Measurements from ENCODE around the gene CCDC154.
"Not testable (repeated sequence)": the region's sequence is repeated elsewhere in the genome, so short reads cannot be mapped to it uniquely, and the experiment has no call there.

CCDC154 gene

GRCh38 chr16:1485847-1486496 lies 41.6 kb upstream of the CCDC154 start:
- no peak for TF ChIP-seq POLR2A (IDR thresholded peaks at IDR 0.05; ENCODE audit: low read depth, low read length)
- DNase-seq (ENCODE audit: insufficient read length, low spot score) (no peak), FAIRE-seq (no peak)

GRCh38 chr16:1481906-1482835 lies 37.8 kb upstream of the CCDC154 start:
- DNase-seq (ENCODE audit: insufficient read length, low spot score) (no peak), FAIRE-seq (no peak)
- no peak for TF ChIP-seq POLR2A (IDR thresholded peaks at IDR 0.05; ENCODE audit: low read depth, low read length)

GRCh38 chr16:1478937-1479336 lies 34.6 kb upstream of the CCDC154 start:
- FAIRE-seq: not testable (repeated sequence)

GRCh38 chr16:1477033-1477432 lies 32.7 kb upstream of the CCDC154 start:
- no peak for TF ChIP-seq POLR2A (IDR thresholded peaks at IDR 0.05; ENCODE audit: low read depth, low read length)
- FAIRE-seq (no peak), DNase-seq (ENCODE audit: insufficient read length, low spot score) (no peak)

More at GRCh38 chr16:1478937-1479336, 34.6 kb upstream of the CCDC154 start:
- not testable (repeated sequence) for DNase-seq (ENCODE audit: insufficient read length, low spot score)

GRCh38 chr16:1475552-1476114 lies 31.3 kb upstream of the CCDC154 start:
- DNase-seq (ENCODE audit: insufficient read length, low spot score): no peak
- no peak for FAIRE-seq
- no peak for TF ChIP-seq POLR2A (IDR thresholded peaks at IDR 0.05; ENCODE audit: low read depth, low read length)

- DNase-seq (ENCODE audit: insufficient read length, low spot score) (peak; percentile 97), FAIRE-seq (no peak)
These were observed 30.6 kb upstream of the CCDC154 start, which contains the start of gene CLCN7 for GRCh38 chr16:1474796-1475551. Gene CLCN7 (minus strand): TSS chr16:1475028. CDS start chr16:1474974, 54 bp downstream.

GRCh38 chr16:1474082-1474795 lies 29.9 kb upstream of the CCDC154 start:
- FAIRE-seq (no peak), DNase-seq (ENCODE audit: insufficient read length, low spot score) (no peak)
- TF ChIP-seq POLR2A (IDR thresholded peaks at IDR 0.05; ENCODE audit: low read depth, low read length): no peak

More at GRCh38 chr16:1474796-1475551, 30.6 kb upstream of the CCDC154 start, which contains the start of gene CLCN7:
- TF ChIP-seq POLR2A (IDR thresholded peaks at IDR 0.05; ENCODE audit: low read depth, low read length): peak; percentile 73

- no peak for TF ChIP-seq POLR2A (IDR thresholded peaks at IDR 0.05; ENCODE audit: low read depth, low read length)
- DNase-seq (ENCODE audit: insufficient read length, low spot score) (no peak), FAIRE-seq (no peak)
These were observed 28.6 kb upstream of the CCDC154 start for GRCh38 chr16:1472974-1473373.

GRCh38 chr16:1471569-1472194 lies 27.3 kb upstream of the CCDC154 start:
- DNase-seq (ENCODE audit: insufficient read length, low spot score) (no peak), FAIRE-seq (no peak)
- no peak for TF ChIP-seq POLR2A (IDR thresholded peaks at IDR 0.05; ENCODE audit: low read depth, low read length)

GRCh38 chr16:1470481-1471251 lies 26.3 kb upstream of the CCDC154 start:
- DNase-seq (ENCODE audit: insufficient read length, low spot score) (no peak), FAIRE-seq (no peak)
- TF ChIP-seq POLR2A (IDR thresholded peaks at IDR 0.05; ENCODE audit: low read depth, low read length): no peak

GRCh38 chr16:1469693-1470201 lies 25.4 kb upstream of the CCDC154 start:
- FAIRE-seq: no peak
- no peak for TF ChIP-seq POLR2A (IDR thresholded peaks at IDR 0.05; ENCODE audit: low read depth, low read length)
- DNase-seq (ENCODE audit: insufficient read length, low spot score): no peak

GRCh38 chr16:1469141-1469540 lies 24.8 kb upstream of the CCDC154 start:
- FAIRE-seq: not testable (repeated sequence)

More at GRCh38 chr16:1469141-1469540, 24.8 kb upstream of the CCDC154 start:
- not testable (repeated sequence) for DNase-seq (ENCODE audit: insufficient read length, low spot score)
